Measurements from ENCODE around the gene PTGIR.
"Not testable (repeated sequence)": the region's sequence is repeated elsewhere in the genome, so short reads cannot be mapped to it uniquely, and the experiment has no call there.

The PTGIR gene

GRCh38 chr19:46630586-46631205, 5.8 kb upstream of the PTGIR start:
- no peak for DNase-seq (ENCODE audit: low read depth)
- TF ChIP-seq, protein P1, sequence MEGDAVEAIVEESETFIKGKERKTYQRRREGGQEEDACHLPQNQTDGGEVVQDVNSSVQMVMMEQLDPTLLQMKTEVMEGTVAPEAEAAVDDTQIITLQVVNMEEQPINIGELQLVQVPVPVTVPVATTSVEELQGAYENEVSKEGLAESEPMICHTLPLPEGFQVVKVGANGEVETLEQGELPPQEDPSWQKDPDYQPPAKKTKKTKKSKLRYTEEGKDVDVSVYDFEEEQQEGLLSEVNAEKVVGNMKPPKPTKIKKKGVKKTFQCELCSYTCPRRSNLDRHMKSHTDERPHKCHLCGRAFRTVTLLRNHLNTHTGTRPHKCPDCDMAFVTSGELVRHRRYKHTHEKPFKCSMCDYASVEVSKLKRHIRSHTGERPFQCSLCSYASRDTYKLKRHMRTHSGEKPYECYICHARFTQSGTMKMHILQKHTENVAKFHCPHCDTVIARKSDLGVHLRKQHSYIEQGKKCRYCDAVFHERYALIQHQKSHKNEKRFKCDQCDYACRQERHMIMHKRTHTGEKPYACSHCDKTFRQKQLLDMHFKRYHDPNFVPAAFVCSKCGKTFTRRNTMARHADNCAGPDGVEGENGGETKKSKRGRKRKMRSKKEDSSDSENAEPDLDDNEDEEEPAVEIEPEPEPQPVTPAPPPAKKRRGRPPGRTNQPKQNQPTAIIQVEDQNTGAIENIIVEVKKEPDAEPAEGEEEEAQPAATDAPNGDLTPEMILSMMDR (IDR thresholded peaks at IDR 0.05; ENCODE audit: low read depth, low read length, missing control alignments) = no peak
- no peak overlapping the region for H3K4me3 ChIP-seq (ENCODE audit: low read depth, low read length)

GRCh38 chr19:46629546-46630025, 4.7 kb upstream of the PTGIR start:
- H3K4me3 ChIP-seq (ENCODE audit: low read depth, low read length) = no peak overlapping the region
- no peak for DNase-seq (ENCODE audit: low read depth)
- TF ChIP-seq, protein P1 (IDR thresholded peaks at IDR 0.05; ENCODE audit: low read depth, low read length, missing control alignments) = no peak

DNA sequence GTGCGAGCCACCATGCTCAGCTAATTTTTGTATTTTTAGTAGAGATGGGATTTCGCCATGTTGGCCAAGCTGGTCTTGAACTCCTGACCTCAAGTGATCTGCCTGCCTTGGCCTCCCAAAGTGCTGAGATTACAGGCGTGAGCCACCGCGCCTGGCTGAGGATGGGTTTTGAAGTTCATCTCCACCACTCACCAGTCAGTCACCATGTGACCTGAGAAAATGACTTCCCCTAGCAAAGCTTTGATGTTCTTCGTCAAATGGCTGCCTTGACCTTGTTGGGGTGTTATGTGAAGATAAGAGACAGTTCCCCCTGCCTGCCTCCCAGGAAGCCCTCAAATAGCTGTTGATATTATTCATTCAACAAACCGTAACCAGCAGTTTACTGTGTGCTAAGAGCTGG, 4.1 kb upstream of the PTGIR start:
- not testable (repeated sequence) for DNase-seq (ENCODE audit: low read depth)

GRCh38 chr19:46626446-46626845, 1.6 kb upstream of the PTGIR start:
- H3K4me3 ChIP-seq (ENCODE audit: low read depth, low read length) = no peak overlapping the region
- no peak for DNase-seq (ENCODE audit: low read depth)
- TF ChIP-seq, protein P1 (IDR thresholded peaks at IDR 0.05; ENCODE audit: low read depth, low read length, missing control alignments) = no peak

More for the DNA sequence above, 4.1 kb upstream of the PTGIR start:
- H3K4me3 ChIP-seq (ENCODE audit: low read depth, low read length) = not testable (repeated sequence)

DNA sequence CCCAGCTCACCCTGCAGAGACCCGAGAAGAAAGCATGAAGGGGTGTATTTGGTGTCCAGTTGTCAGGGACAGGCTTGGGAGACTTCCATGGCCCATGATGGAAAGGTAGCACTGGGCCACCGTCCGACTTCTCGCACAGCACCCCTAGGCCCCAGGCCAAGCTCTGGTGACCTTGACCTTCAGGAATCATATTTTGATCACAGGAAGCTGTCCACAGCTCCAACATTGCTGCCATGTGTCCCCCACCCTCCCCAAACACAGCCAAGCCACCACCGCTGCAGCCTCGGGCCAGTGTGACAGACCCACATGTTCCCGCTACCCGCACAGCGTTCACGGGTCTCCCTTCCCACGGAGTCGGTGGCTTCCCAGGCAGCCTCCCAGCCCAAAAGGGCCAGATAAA, 842 bp upstream of the PTGIR start:
- DNase-seq (ENCODE audit: low read depth) = no peak
- H3K4me3 ChIP-seq (ENCODE audit: low read depth, low read length) = no peak overlapping the region
- TF ChIP-seq, protein P1 (IDR thresholded peaks at IDR 0.05; ENCODE audit: low read depth, low read length, missing control alignments) = no peak

- no peak for DNase-seq (ENCODE audit: low read depth)
- peak overlapping the region; percentile 49 for H3K4me3 ChIP-seq (ENCODE audit: low read depth, low read length)
- TF ChIP-seq, protein P1 (IDR thresholded peaks at IDR 0.05; ENCODE audit: low read depth, low read length, missing control alignments) = no peak
These were observed 880 bp downstream of the PTGIR start for GRCh38 chr19:46623915-46624502.

- H3K4me3 ChIP-seq (ENCODE audit: low read depth, low read length) = peak overlapping the region; percentile 24; the same call in 1 of the 2 replicates
- TF ChIP-seq, protein P1 (IDR thresholded peaks at IDR 0.05; ENCODE audit: low read depth, low read length, missing control alignments) = no peak
- DNase-seq (ENCODE audit: low read depth) = no peak
These were observed 2.8 kb downstream of the PTGIR start for GRCh38 chr19:46622118-46622446.
